Measurements from ENCODE around the gene RAVER1. TPM values are rescaled to one million over a fixed set of nuclear protein-coding genes. Genes with fewer than 3 reads are reported as not detected.

RAVER1 gene
- total RNA-seq, 1 donor from 2014 or later: 78.2 TPM

GRCh38 chr19:10325732-10326131 lies 7.6 kb downstream of the RAVER1 start:
- no peak for TF ChIP-seq CTCF (conservative IDR thresholded peaks at IDR 0.05)
- H3K4me3 Mint-ChIP-seq: peak overlapping the region; percentile 19
- H3K27me3 Mint-ChIP-seq (ENCODE audit: low read depth): no peaks in the 10 kb centered on the region
- H3K4me1 Mint-ChIP-seq: no peaks in the 10 kb centered on the region
- no peak overlapping the region for H3K27ac Mint-ChIP-seq (ENCODE audit: unreplicated experiment)
- DNase-seq (ENCODE audit: low read depth, low spot score): no peak
- peaks cover 3% of the 10 kb centered on the region for H3K36me3 Mint-ChIP-seq (ENCODE audit: low read depth)
- H3K9me3 Mint-ChIP-seq: no peaks in the 10 kb centered on the region

GRCh38 chr19:10321874-10322835 lies 11.2 kb downstream of the RAVER1 start:
- no peaks in the 10 kb centered on the region for H3K27me3 Mint-ChIP-seq (ENCODE audit: low read depth)
- H3K36me3 Mint-ChIP-seq (ENCODE audit: low read depth): peaks cover 5% of the 10 kb centered on the region
- DNase-seq (ENCODE audit: low read depth, low spot score): no peak
- H3K9me3 Mint-ChIP-seq: no peaks in the 10 kb centered on the region
- H3K27ac Mint-ChIP-seq (ENCODE audit: unreplicated experiment): no peak overlapping the region
- H3K4me1 Mint-ChIP-seq: no peaks in the 10 kb centered on the region
- TF ChIP-seq CTCF (conservative IDR thresholded peaks at IDR 0.05): no peak
- H3K4me3 Mint-ChIP-seq: peak overlapping the region; percentile 44

- Mint-ChIP-seq H3K27ac (ENCODE audit: unreplicated experiment) (no peak overlapping the region), H3K4me1 (no peaks in the 10 kb centered on the region), H3K4me3 (no peak overlapping the region), H3K27me3 (ENCODE audit: low read depth) (no peaks in the 10 kb centered on the region), H3K9me3 (no peaks in the 10 kb centered on the region), H3K36me3 (ENCODE audit: low read depth) (peaks cover 5% of the 10 kb centered on the region)
- TF ChIP-seq CTCF (conservative IDR thresholded peaks at IDR 0.05): no peak
- no peak for DNase-seq (ENCODE audit: low read depth, low spot score)
These were observed 11.9 kb downstream of the RAVER1 start for GRCh38 chr19:10321417-10321797.

- H3K4me3 Mint-ChIP-seq: no peak overlapping the region
- H3K27ac Mint-ChIP-seq (ENCODE audit: unreplicated experiment): no peak overlapping the region
- H3K36me3 Mint-ChIP-seq (ENCODE audit: low read depth): peaks cover 5% of the 10 kb centered on the region
- no peak for TF ChIP-seq CTCF (conservative IDR thresholded peaks at IDR 0.05)
- no peaks in the 10 kb centered on the region for H3K9me3 Mint-ChIP-seq
- H3K27me3 Mint-ChIP-seq (ENCODE audit: low read depth): no peaks in the 10 kb centered on the region
- DNase-seq (ENCODE audit: low read depth, low spot score): no peak
- H3K4me1 Mint-ChIP-seq: peaks cover 3% of the 10 kb centered on the region
These were observed 12.5 kb downstream of the RAVER1 start for GRCh38 chr19:10320602-10321416.

- Mint-ChIP-seq H3K36me3 (ENCODE audit: low read depth) (peaks cover 5% of the 10 kb centered on the region), H3K9me3 (no peaks in the 10 kb centered on the region), H3K4me1 (peaks cover 19% of the 10 kb centered on the region), H3K4me3 (no peak overlapping the region), H3K27me3 (ENCODE audit: low read depth) (no peaks in the 10 kb centered on the region), H3K27ac (ENCODE audit: unreplicated experiment) (no peak overlapping the region)
- no peak for TF ChIP-seq CTCF (conservative IDR thresholded peaks at IDR 0.05)
- DNase-seq (ENCODE audit: low read depth, low spot score): no peak
These were observed 14.3 kb downstream of the RAVER1 start for GRCh38 chr19:10318807-10319682.
